ENCODE measurements around the gene DGKH.
A peak's percentile ranks its signal among the peaks of the same experiment; 100 is the strongest.
"Not testable (repeated sequence)": the region's sequence is repeated elsewhere in the genome, so short reads cannot be mapped to it uniquely, and the experiment has no call there.

DGKH gene

GRCh38 chr13:42164557-42165125 is 116.2 kb downstream of the DGKH start:
- no peak for DNase-seq (ENCODE audit: low read depth)

- no peak for DNase-seq (ENCODE audit: low read depth)
Measured at GRCh38 chr13:42168496-42168895, 120.0 kb downstream of the DGKH start.

GRCh38 chr13:42170029-42170428 is 121.6 kb downstream of the DGKH start:
- no peak for DNase-seq (ENCODE audit: low read depth)

GRCh38 chr13:42173789-42174343 is 125.4 kb downstream of the DGKH start:
- DNase-seq (ENCODE audit: low read depth), result no peak

- DNase-seq (ENCODE audit: low read depth), result peak; percentile 75
Measured at GRCh38 chr13:42174344-42175162, 126.1 kb downstream of the DGKH start.

- no peak for DNase-seq (ENCODE audit: low read depth)
Measured at GRCh38 chr13:42176294-42176693, 127.8 kb downstream of the DGKH start.

- DNase-seq (ENCODE audit: low read depth), result no peak
Measured at GRCh38 chr13:42177189-42177588, 128.7 kb downstream of the DGKH start.

GRCh38 chr13:42181381-42181953 is 133.0 kb downstream of the DGKH start:
- DNase-seq (ENCODE audit: low read depth), result no peak

- DNase-seq (ENCODE audit: low read depth), result no peak
Measured at GRCh38 chr13:42189061-42189460, 140.6 kb downstream of the DGKH start.

GRCh38 chr13:42190529-42190928 is 142.1 kb downstream of the DGKH start:
- DNase-seq (ENCODE audit: low read depth), result no peak

- DNase-seq (ENCODE audit: low read depth), result peak; percentile 60
Measured at GRCh38 chr13:42211704-42212464, 163.4 kb downstream of the DGKH start.

GRCh38 chr13:42214446-42214845 is 166.0 kb downstream of the DGKH start:
- DNase-seq (ENCODE audit: low read depth), result no peak

GRCh38 chr13:42215578-42216421 is 167.4 kb downstream of the DGKH start:
- peak; percentile 61 for DNase-seq (ENCODE audit: low read depth)

GRCh38 chr13:42216422-42216735 is 167.9 kb downstream of the DGKH start:
- no peak for DNase-seq (ENCODE audit: low read depth)

GRCh38 chr13:42218576-42218975 is 170.1 kb downstream of the DGKH start:
- no peak for DNase-seq (ENCODE audit: low read depth)

GRCh38 chr13:42219051-42219450 is 170.6 kb downstream of the DGKH start:
- DNase-seq (ENCODE audit: low read depth), result no peak

- DNase-seq (ENCODE audit: low read depth), result no peak
Measured at GRCh38 chr13:42219876-42220275, 171.4 kb downstream of the DGKH start.

- no peak for DNase-seq (ENCODE audit: low read depth)
Measured at GRCh38 chr13:42221121-42221765, 172.8 kb downstream of the DGKH start.

GRCh38 chr13:42223681-42224080 is 175.2 kb downstream of the DGKH start:
- DNase-seq (ENCODE audit: low read depth), result no peak

GRCh38 chr13:42225051-42225450 is 176.6 kb downstream of the DGKH start:
- DNase-seq (ENCODE audit: low read depth), result no peak

GRCh38 chr13:42226759-42227158 is 178.3 kb downstream of the DGKH start:
- DNase-seq (ENCODE audit: low read depth), result not testable (repeated sequence)

Data from ELR (cell line).